ENCODE results near the gene TDP1.

GRCh38 chr14:89996963-89997362 is 41.2 kb downstream of the TDP1 start:
- TF ChIP-seq CTCF (conservative IDR thresholded peaks at IDR 0.05; ENCODE audit: low read depth in 2 of 2): no peak
- no peak for TF ChIP-seq REST (IDR thresholded peaks at IDR 0.05; ENCODE audit: unreplicated experiment)
- no peak for TF ChIP-seq ETS1 (IDR thresholded peaks at IDR 0.05)
- TF ChIP-seq JUNB (IDR thresholded peaks at IDR 0.05; ENCODE audit: unreplicated experiment): no peak
- no peak for TF ChIP-seq POLR2AphosphoS5 (IDR thresholded peaks at IDR 0.05; ENCODE audit: low read depth)
- TF ChIP-seq EZH2phosphoT487 (IDR thresholded peaks at IDR 0.05; ENCODE audit: unreplicated experiment): no peak
- no peak for TF ChIP-seq EZH2 (IDR thresholded peaks at IDR 0.05; ENCODE audit: low read depth, unreplicated experiment)
- TF ChIP-seq ZNF114 (CRISPR knock-in tag; IDR thresholded peaks at IDR 0.05): no peak
- TF ChIP-seq CREB1 (CRISPR knock-in tag; IDR thresholded peaks at IDR 0.05; ENCODE audit: low read depth): no peak
- TF ChIP-seq ZNF331 (CRISPR knock-in tag; IDR thresholded peaks at IDR 0.05; ENCODE audit: low read depth): no peak
- TF ChIP-seq ZNF462 (CRISPR knock-in tag; IDR thresholded peaks at IDR 0.05): no peak
- no peak for TF ChIP-seq NANOG (IDR thresholded peaks at IDR 0.05; ENCODE audit: borderline replicate concordance)
